Activated CD4-positive, alpha-beta T cell treated with anti-CD3 and anti-CD28 coated beads, Interleukin-2, amount 50 U/mL, for 24 hours (primary cell): Measurements from ENCODE around the gene TERT.

Source experiments
- DNase-seq, 2 donors: peaks; one replicate each; pipeline ENCODE4 v3.0.0-alpha.2; 2020; ENCODE audit warnings: low read depth in 1 of 2, low spot score in 1 of 2

The TERT gene

DNA sequence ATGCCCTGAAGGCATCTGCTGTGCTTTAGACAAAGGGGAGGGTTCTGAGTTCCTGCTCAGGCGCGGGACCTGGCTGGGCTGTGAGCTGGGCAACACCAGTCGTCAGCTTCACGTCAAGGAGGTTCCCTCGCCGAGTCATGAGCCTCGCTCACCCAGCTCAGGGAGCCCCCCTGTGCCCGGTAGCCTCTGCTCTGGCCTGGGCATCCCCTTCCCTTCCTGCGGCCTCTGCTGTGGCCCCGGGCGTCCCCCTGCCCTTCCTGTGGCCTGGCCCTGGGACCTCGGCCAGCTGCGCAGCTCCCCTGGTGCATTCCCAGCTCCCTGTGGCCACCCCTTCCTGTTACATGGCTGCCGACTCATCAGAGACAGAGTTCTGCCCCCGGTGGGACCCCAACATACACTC, 29.8 kb downstream of the TERT start:
- no peak for DNase-seq

GRCh38 chr5:1264211-1264610, 30.7 kb downstream of the TERT start:
- DNase-seq, result no peak

DNA sequence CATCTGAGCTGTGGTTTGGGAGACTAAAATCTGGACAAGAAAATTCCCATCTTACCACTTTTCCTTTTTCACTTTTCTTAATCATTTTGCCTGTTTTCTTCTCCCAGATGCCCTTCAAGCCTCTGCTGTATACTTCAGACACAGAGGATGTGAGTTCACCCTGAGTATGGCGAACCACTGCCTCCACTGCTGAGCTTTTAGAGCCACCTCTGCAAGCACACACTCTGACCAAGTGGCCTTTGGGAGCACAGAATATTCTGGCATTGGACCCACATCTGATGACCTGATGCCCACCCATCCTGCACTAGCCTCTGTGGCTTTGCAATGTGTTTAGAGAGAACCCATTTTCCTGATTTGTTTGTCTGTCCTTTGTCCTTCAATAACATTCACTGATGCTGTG, 32.5 kb downstream of the TERT start:
- DNase-seq, result no peak

- no peak for DNase-seq
Observed at GRCh38 chr5:1261643-1262042, 33.2 kb downstream of the TERT start.

- DNase-seq, result no peak
Observed at GRCh38 chr5:1259806-1260480, 34.9 kb downstream of the TERT start.

DNA sequence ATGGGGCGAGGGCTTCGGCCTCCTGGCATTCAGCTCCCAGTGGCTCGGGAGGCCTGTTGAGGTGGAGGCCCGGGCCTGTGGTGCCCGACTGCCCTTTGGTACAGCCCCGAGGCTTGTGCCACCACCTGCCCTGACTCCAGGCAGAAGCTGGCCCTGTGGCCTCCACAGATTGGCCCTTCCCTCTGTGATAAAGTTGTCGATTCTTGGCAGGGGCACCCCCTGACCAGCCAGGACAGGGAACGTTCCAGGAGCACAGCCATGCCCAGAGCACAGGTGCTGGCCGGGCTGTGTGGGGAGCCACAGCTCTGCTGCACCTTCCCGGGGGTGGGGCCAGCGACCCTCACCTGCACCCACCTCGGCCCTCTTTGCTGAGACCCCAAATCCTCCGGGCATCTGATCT, 37.0 kb downstream of the TERT start:
- no peak for DNase-seq

- DNase-seq, result no peak
Observed at GRCh38 chr5:1257363-1257762, 37.5 kb downstream of the TERT start.

GRCh38 chr5:1256776-1257175, 38.1 kb downstream of the TERT start:
- no peak for DNase-seq

GRCh38 chr5:1255081-1255561, 39.7 kb downstream of the TERT start:
- peak in 1 of 2 donors; percentile 26 for DNase-seq

DNA sequence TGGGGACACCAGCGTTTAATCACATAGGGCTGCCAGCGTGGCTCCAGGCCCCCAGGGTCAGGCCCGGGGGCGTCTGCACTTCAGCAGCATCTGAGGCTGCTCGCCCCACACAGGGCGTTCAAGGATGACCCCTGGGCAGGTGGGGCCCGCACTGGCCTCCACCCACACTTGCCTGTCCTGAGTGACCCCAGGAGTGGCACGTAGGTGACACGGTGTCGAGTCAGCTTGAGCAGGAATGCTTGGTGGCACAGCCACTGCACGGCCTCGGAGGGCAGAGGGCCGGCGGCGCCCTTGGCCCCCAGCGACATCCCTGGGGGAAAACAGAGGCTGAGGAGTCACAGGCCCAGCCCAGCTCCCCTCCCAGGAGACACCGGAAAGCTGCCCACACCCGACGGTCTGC, 40.7 kb downstream of the TERT start:
- DNase-seq, result no peak

GRCh38 chr5:1253456-1254105, 41.3 kb downstream of the TERT start:
- DNase-seq, result no peak

DNA sequence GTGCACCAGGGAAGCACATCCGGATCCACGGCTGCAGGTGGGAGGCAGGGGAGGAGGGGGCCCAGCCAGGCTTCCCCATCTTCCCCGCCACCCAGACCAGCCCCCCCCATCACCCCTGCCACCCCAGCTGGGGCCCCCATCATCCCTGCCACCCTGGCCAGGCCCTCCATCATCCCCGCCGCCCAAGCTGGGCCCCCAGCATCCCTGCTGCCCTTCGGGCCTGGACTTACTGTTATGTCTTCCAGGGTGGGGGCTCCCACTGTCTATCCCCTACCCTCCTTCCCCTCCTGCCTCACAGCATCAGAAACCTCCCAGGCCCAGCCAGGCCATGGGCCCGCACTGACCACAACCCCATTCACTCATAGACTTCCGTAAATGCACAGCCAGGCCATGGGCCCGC, 42.2 kb downstream of the TERT start:
- DNase-seq, result no peak

DNA sequence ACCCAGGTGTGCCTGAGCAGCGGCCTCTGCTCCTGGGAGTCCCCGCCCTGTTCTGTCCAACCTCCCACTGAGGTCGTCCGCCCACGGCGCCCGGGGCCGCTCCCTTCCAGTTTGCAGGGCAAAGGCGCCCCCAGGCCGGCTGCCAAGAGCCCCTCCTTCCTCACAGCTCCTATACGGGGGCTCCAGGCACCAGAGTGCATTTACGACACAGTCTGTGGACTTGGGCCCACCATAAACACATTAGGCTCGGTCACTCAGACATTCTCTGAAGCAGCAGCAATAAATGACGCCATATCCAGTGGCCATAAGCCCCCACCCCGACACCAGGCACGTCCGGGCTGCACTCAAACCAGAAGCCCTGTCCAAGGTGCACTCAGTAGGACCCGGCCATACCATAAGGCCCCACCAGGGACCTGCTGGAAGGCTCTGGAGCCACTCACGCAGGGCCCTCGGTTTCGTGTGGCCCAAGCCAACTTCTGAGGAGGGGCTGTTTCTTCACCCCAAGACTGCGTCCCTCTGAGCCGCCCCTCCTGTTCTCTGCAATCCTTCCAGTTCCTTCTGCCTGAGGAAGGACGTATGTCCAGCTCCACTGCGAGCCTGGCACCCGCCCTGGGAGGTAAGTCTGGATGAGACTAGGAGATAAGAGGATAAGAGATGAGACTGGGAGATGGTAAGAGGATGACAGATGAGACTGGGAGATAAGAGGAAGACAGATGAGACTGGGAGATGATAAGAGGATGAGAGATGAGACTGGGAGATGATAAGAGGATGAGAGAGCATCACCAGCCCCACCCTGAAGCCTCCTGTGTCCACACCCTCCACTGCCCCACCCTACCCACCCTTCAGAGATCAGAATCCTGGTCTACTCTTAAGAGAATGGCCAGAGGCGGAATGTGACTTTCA, 42.9 kb downstream of the TERT start:
- no peak for DNase-seq

DNA sequence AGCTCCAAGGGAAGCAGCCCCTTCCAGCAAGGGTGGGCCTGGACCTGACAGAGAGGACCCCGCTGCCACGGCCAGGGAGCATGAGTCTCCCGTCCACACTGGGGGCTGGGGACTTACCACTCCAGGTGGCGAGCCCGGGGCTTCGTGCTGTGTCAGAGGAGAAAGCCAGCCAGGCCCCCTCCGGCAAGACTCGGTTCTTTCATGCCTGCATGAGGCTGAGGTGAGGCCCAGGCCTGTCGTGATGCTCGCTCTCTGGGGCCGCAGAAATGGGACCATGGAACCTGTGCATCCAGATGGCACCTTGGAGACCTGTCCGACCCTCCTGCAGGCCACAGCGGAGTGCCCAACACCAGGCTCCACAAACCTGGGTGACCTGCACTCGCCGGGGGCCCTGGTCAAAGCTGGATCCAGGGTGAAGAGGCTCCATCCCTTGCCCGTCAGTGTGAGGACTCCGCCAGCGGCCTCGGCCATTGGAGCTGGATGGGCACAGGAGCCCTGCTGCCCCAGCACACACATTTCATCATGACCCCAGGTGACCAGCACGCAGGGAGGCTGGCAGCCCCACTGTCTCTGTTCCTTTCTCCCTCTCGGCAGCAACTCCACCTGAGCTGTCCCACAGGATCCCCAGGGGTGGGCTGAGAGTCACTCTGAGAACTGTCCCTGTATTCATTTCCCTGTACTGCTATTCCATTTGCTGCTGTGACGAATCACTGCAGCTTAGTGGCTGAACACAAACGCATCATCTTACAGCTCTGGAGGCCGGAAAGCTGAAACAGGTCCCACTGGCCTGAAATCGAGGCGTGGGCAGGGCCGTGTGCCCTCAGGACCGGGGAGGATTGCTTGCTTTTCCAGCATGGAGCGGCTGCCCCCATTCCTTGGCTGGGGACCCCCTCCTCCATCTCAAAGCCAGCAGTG, 45.2 kb downstream of the TERT start:
- no peak for DNase-seq

DNA sequence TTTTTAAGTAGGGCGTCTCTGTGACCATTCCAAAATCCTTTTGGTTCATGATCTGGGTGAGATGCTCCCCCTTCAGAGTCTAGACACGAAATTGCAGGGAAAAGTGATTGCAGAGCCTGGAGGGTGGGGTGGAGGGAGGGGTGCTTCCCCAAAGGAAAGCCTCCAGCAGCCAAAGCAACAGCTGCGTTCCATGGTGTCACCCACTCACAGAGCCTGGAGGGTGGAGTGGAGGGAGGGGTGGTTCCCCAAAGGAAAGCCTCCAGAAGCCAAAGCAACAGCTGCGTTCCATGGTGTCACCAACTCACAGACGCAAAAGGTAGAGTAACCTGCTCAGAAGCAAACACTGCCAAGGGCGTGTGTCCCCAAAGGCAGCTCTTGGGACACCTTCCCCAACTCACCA, 47.1 kb downstream of the TERT start:
- no peak for DNase-seq

DNA sequence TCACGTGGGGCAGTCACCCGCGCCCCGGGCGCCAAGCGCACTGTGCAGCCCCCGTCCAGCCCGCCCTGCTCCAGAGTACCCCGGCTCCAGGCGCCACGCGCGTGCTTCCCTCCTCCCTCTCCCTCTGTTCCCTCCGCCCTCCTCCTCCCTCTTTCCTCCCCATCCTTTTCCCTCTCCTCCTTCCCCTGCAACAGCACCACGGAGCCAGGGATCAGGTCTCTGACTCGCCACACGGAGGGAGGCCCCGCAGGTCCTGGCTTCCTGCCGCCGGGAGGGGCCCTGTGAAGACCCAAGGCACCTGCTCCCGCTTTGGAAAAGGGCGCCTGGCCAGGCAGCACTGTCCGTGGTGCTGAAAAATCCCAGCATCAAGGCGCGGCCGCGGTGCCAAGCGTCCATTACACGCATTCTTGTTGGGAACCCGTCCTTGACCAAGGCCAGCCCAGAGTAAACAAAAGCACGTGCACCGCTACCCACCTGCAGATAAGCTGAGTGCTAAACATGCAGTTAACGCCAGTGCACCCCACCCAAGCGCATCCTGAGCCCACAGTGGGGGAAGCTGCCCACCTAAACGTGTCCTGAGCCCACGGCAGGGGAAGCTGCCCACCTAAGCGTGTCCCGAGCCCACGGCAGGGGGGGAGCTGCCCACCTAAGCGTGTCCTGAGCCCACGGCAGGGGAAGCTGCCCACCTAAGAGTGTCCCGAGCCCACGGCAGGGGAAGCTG, 48.0 kb downstream of the TERT start:
- DNase-seq, result no peak

- DNase-seq, result no peak
Observed at GRCh38 chr5:1245905-1246576, 48.8 kb downstream of the TERT start.

DNA sequence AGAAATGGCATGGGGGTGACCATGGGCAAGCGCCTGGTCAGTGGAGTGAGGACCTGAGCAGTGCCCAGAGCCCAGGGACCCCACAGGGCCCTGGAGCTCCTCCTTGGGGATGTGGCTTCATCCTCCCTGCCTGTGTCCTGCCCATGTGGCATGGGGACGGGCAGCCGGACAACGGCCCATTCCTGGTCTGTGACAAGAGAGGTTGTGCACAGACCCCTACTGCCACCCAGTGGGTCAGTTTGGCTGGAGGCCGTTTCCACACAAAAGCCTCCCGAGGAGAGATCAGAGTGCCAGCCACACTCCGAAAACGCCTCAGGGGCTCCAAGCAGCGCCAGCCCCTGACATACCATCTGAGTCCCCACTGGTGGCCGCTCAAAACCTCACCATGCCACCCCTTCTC, 49.9 kb downstream of the TERT start:
- DNase-seq, result no peak

- no peak for DNase-seq
Observed at GRCh38 chr5:1244255-1244654, 50.6 kb downstream of the TERT start.
